Measurements from ENCODE around the gene STX10.
A peak's percentile ranks its signal among the peaks of the same experiment; 100 is the strongest.

The STX10 gene

GRCh38 chr19:13160557-13160956, 10.4 kb upstream of the STX10 start:
- TF ChIP-seq CTCF (IDR thresholded peaks at IDR 0.05; ENCODE audit: low read depth, low read length, missing control alignments) = no peak
- no peak overlapping the region for H3K4me3 ChIP-seq (ENCODE audit: low read depth, low read length)
- DNase-seq (ENCODE audit: low read depth) = no peak

GRCh38 chr19:13159713-13160112, 9.5 kb upstream of the STX10 start:
- no peak for TF ChIP-seq CTCF (IDR thresholded peaks at IDR 0.05; ENCODE audit: low read depth, low read length, missing control alignments)
- H3K4me3 ChIP-seq (ENCODE audit: low read depth, low read length) = no peak overlapping the region
- no peak for DNase-seq (ENCODE audit: low read depth)

GRCh38 chr19:13155472-13156359, 5.5 kb upstream of the STX10 start:
- no peak for DNase-seq (ENCODE audit: low read depth)
- H3K4me3 ChIP-seq (ENCODE audit: low read depth, low read length) = peak overlapping the region; percentile 99
- no peak for TF ChIP-seq CTCF (IDR thresholded peaks at IDR 0.05; ENCODE audit: low read depth, low read length, missing control alignments)

- H3K4me3 ChIP-seq (ENCODE audit: low read depth, low read length) = peak overlapping the region; percentile 99
- peak; percentile 66 for DNase-seq (ENCODE audit: low read depth)
- peak; percentile 65 for TF ChIP-seq CTCF (IDR thresholded peaks at IDR 0.05; ENCODE audit: low read depth, low read length, missing control alignments)
Observed at GRCh38 chr19:13154911-13155471, 4.8 kb upstream of the STX10 start.

GRCh38 chr19:13154241-13154778, 4.1 kb upstream of the STX10 start:
- peak overlapping the region; percentile 99 for H3K4me3 ChIP-seq (ENCODE audit: low read depth, low read length)
- no peak for DNase-seq (ENCODE audit: low read depth)
- TF ChIP-seq CTCF (IDR thresholded peaks at IDR 0.05; ENCODE audit: low read depth, low read length, missing control alignments) = no peak

- peak overlapping the region; percentile 99 for H3K4me3 ChIP-seq (ENCODE audit: low read depth, low read length)
- no peak for DNase-seq (ENCODE audit: low read depth)
- TF ChIP-seq CTCF (IDR thresholded peaks at IDR 0.05; ENCODE audit: low read depth, low read length, missing control alignments) = no peak
Observed at GRCh38 chr19:13153569-13154240, 3.5 kb upstream of the STX10 start.

Data from GM12864 (cell line).